Activated CD4-positive, alpha-beta T cell treated with anti-CD3 and anti-CD28 coated beads, Interleukin-2, amount 50 U/mL, for 48 hours (primary cell): ENCODE data around the gene EMCN.
A peak's percentile ranks its signal among the peaks of the same experiment; 100 is the strongest.
"Not testable (repeated sequence)": the region's sequence is repeated elsewhere in the genome, so short reads cannot be mapped to it uniquely, and the experiment has no call there.

Experiments used
- DNase-seq, 2 experiments: peaks; one replicate each; pipeline ENCODE4 v3.0.0-alpha.2; 2020

EMCN gene, protein sequence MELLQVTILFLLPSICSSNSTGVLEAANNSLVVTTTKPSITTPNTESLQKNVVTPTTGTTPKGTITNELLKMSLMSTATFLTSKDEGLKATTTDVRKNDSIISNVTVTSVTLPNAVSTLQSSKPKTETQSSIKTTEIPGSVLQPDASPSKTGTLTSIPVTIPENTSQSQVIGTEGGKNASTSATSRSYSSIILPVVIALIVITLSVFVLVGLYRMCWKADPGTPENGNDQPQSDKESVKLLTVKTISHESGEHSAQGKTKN

DNA sequence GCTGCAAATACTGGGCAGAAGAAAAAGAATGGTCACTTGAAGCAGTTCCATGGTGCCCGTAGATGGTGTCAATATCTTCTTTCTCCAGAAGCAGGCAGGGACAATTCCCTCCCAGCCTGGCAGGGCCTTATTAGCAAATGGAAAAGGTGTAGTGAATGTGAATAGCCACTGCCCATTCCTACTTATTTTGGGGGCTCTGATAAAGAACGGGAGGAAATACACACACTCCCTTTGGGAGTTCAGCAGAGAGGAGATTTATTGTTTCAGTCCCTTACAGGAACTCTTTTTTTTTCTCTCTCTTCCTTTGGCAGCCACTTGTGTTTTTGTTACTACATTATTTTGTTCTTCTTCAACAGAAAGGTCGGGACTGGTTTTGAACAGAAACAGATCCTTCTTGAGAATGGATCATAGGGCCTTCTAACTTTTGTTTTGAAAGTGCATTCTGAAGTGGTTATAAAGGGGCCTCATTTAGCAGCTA lies at the start of gene EMCN:
TSS of gene EMCN (minus strand) at position 159 of the 478 bp plus-strand sequence. CDS start at position 51, 108 bp downstream.
- no peak for DNase-seq

DNA sequence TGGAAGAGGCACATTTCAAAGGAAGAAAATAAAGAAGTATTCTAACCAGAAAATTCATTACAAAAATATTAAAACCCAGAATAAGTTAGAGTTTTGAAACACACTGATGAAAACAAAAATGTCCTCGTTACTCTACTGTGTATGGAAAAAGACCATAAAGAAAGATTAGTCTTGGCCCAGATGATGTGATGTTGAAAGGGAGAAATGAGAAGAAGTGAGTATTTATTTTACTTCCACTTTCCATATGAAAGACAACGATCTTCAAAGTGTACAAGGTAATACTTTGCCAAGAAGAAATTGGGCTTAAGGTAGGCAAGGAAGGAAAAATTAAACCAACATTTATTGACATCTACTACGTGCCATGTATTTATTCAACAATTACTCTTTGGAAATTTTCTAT lies 48.6 kb upstream of the EMCN start:
- no peak for DNase-seq

DNA sequence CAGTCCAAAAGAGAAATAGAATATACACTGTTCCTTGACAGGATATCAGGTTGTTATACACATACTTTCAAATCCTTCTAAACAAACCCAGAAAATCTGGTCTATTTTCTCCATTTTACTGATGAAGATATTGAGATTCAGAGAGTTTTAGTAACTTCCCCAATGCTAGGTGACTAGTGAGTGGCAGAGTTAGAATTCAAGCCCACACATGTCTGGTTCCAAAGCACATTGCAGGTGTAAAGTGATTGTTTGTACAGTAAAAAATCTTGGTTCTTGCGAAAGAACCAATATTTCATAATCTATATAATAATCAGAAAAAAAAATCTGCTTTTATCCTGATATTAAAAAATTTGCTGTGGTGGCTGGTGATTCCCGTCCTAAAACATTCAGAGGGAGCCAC lies 39.5 kb upstream of the EMCN start:
- no peak for DNase-seq

DNA sequence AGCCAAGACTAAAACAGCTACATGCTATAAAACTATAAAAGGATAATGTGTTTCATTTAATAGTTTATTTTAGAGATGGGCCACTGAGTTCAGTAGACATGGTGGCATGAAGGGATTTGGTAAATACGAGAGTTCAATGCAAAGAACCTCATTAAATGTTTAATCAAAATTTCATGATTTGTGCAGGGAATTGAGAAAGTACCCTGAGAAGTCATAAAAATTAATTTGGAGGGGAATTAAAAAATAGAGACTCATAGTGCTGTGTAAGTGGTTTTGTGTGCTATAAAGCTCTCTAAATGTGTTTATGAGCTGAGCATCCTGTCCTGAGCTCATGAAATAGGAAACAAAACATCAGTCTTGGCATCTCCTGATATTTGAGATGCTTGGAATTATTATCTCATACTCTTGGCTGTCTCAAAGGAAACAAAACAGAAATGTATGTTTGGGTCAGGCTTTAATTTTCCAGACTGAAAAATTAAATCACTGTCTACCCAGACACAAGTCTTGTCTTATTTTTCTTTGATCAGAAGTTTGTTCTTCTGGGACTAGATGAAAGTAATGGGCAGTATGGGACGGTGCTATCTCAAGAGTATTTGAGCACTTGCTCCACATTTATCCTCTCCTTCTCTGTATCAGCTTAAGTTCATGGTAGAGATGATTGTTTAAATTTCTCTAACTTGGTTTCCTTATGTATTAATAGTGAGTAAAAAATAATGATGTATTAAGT lies 38.0 kb upstream of the EMCN start:
- no peak for DNase-seq

DNA sequence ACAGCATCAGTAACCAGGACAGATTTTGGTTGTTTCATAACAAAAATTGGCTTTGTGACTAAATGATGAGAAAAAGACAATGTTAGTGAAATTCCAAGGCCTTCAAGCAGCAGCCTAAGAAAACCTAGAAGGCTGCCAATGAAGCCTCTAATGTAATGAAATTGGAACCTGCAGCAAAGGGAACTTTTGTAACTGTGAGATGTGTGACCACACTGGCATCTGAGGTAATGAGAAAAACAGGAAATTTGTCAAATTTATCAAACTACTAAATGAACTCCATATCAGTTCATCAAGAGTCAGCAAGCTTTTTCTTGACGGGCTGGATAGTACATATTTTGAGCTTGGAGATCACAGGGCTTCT lies 30.4 kb upstream of the EMCN start:
- DNase-seq, result no peak

DNA sequence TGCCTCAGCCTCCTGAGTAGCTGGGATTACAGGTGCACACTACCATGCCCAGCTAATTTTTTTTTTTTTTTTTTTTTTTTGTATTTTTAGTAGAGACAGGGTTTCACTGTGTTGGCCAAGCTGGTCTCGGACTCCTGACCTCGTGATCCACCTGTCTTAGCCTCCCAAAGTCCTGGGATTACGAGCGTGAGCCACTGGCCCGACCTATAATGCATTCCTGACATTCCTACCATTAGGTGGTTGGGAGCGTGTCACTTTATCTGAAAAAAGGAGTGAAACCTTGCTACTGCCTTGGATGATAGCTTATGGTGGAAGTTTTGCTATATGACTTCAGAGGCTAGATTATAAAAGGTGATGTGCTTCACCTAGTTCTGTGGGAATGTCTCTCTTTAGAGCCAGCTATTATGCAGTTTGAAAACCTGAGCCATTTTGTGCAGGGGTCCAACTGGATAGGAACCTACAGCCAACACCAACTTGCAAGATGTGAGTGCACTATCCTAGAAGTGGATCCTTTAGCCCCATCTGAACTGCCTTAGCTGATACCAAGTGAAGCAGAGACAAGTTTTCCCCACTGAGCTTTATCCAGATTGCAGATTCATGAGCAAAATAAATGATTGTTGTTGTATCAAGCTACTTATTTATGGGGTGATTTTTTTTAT lies 29.8 kb upstream of the EMCN start:
- no peak for DNase-seq

DNA sequence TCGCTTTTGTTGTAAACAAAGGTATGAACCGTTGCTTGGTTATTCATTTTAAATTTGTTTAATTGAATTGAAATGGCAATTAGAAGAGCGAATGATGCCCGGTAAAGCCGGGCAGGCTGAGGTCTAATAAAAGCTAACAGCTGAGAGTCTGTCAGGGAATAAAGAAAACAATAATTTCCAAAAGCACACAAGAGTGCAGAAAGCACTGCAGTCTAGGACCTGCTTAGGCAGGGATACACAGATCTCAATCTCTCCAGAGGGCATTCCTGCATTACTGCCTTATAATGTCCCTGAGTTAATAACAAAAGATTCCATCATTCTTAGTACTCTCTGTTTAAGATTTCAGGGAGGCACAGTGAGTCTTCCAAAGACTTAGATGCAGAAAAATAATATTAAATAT lies 27.6 kb upstream of the EMCN start:
- DNase-seq, result no peak

DNA sequence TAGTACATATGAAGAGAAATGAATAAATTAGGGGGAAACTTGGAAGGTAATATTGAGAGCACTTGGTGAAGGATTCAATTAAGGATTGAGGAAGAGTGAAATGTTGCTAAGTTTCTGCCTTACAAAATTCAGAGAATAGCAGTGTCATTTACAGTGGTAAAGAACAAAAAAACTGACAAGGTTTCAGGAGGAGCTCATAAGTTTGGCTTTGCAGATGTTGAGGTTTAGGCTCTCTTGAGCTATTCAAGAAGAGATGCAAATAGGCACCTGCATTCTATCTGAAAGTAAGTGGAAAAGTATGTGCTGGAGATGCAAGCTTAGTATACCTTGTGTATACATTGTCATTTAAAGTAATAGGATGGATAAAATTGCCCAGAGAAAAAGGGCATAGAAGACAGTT lies 22.3 kb upstream of the EMCN start:
- no peak for DNase-seq

DNA sequence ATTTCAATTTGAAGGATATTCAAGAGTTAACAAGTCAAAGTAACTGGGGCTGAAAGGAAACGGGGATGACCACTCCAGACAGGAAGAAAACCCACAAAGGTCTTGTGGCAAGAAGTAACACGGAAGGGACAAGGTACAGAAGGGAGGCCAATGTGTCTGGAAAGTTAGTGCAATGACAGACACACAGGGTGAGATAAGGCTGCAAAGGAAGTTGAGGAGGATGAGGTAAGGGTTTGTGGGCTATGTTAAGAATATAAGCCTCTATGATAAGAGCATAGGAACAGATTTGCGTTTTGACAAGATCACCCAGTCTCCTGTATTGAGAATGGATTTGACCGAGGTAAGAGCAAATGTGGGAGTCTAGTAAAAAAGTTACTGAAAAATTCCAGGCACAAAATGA lies 21.9 kb upstream of the EMCN start:
- DNase-seq, result no peak

DNA sequence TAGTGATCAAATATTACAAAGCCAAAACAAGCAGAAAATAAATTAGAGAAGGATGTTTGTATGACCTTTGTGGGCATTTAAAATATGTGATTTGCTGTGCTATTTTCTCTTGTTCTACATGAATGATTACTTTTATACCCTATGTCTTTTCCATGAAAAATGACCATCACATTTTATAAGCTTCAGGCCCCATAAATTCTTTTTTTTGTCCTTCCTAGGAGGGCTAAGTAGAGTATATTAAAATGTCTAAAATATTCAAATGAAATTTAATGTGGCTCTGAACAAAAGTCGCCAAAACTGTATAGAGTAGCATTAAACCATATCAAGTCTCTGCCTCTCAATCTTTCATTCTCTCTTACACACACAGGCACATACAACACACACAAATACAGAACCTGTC lies 15.9 kb upstream of the EMCN start:
- no peak for DNase-seq

DNA sequence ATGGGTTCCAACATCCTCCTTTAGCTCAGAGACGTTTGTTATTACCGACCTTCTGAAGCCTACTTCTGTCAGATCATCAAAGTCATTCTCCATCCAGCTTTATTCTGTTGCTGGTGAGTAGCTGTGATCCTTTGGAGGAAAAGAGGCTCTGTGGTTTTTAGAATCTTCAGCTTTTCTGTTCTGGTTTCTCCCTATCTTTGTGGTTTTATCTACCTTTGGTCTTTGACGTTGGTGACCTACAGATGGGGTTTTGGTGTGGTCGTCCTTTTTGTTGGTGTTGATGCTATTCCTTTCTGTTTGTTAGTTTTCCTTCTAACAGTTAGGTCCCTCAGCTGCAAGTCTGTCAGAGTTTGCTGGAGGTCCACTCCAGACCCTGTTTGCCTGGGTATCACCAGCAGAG lies 12.3 kb upstream of the EMCN start:
- not testable (repeated sequence) for DNase-seq

DNA sequence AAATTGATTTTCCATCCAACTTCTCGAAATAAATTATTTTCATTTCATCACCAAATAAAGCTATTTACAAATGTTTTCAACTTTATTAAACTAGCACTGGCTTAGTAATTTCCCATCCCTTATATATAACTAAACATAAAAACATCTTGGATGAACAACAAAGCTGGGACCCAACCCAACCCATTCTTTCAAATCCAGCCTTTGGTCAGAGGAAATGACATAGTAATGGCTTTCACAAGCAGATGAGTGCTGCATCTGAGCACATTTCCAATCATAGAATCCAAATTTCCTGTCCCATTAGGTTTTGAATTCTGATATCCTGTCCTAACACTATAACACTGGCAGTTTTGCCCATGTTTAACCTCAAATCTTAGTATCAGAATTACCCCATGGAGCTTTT lies 7.9 kb upstream of the EMCN start:
- no peak for DNase-seq

DNA sequence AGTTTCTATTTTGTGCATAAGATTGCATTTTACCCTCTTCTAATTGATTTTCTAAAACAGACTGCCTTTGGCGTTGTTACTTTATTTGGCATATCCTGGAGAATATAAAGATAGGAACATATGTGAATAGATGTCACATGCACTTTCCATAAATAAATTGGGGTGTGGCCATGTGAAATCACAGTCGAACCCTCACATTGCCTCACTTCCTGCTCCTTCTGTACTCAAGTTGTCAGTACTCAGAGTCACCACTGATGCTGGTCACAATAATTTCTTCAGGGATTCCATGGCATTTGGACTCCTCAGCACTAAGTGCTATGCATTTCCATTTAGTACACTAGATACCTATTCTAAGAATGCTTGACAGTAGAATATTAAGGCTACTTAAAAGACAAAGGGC lies 1.4 kb upstream of the EMCN start:
- no peak for DNase-seq

DNA sequence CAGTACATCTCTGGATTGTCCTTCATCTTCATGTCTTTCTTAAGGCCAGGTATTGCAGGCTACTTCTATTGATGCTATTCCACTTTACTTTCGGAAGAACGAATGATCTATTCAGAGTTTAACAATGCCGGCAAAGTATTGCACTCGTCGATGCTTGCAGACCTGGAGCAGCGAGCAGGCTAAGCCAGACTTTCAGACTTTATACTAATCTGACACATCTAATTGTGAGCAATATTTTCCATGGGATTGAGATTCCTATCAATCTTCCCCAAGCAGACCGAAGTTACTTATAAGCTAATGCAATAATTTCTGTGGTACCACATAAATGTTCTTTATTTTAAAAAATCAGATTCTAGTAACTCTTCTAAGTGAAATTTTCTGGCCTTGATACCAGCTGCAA lies 1.6 kb downstream of the EMCN start:
- no peak for DNase-seq

DNA sequence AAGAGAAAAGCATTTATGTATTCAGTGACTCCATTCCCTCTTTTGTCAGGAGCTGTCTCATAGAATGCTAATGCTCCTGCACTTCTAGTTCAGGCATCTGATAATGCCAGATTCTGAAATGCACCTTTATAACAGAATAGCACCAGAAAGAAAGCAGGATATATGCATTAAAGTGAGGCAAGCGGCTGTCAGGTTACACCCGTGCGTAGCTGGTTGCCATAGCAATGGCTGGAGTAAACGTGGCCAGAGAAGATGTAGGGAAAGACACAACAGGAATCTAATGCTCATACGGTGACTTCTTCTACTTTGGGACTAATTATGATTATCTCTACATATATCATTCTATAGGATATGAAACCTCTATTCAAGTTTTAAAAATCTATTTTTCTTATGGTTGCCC lies 5.9 kb downstream of the EMCN start:
- no peak for DNase-seq

DNA sequence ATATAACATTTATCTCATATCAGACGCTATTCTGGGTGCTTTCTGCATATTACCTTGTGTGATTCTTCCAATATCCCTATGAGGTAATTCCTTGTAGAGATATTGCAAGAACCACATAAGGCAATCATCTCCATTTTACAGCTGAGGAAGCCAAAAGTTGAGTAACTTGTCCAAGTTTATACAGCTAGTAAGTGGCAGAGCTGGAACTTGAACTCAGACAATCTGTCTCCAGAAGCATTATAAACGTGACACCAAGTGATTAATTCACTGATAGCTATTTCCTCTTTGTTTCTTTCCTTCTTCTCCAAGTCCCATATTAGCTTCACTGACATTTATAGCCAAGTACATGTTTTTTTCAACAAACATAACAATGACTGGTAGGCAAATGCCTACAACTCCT lies 7.3 kb downstream of the EMCN start:
- DNase-seq, result no peak

DNA sequence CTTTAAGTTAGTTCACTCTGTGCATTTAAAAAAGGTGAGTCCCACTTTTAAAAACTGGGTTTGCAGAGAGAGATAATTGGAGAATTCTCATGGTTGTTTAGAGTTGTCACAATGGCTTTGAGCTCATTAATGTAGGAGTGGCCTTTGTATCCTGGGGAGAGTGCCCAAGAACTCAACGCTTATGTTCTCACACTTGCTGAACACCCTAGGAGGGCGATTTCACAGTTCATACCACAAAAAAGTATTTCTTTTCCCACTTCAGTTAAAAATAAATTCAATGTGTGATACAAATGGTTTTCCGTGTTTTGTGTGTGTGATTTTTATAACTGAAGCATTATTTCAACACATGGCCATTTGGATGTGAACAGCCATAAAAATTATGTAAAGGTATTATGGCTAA lies 8.4 kb downstream of the EMCN start:
- no peak for DNase-seq

DNA sequence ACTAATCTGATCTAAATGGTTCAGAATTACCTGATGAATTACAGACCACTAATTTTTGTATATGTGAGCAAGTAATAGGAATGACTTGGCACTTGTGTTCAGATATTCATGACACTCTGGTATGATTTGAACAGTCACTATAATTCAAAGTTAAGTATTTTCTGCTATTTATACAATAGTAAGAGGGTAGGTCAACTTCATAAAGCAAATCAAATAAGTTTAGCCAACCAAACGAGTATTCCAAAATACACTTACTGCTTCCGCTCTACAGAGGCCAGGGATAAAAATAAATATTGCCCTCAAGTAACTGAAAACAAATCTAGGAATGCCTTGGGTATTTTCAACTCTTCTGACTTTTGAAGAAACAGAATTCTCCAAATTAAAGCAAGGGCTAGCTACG lies 9.1 kb downstream of the EMCN start:
- DNase-seq, result no peak

DNA sequence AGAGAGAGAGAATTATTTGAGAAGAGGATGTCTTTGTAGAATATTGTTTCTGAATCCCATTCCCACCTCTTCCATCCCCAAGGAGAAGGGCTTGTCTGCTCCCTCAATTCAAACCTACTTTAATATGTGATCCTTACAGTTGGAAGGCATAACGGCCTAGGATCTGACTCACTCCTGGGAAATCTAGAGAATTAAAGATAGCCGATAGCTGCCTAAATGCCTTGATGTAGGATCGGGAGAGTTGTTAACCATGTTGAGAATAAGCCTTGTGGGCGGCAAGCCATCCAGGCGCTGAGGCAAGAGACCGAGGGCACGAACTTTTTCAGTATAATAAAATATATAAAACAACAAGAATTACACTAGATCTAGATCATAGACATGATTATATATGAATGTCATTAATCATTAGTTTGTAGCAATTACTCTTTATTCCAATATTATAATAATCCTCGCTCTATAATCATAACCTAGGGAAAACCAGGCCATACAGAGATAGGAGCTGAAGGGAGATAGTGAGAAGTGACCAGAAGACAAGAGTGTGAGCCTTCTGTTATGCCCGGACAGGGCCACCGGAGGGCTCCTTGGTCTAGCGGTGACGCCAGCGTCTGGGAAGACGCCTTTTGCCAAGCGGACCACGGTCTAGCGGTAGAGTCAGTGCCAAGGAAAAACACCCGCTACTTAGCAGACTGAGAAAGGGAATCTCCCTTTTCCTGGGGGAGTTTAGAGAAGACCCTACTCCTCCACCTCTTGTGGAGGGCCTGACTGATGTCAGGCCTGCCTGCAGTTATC lies 13.5 kb downstream of the EMCN start:
- DNase-seq, result peak in 1 of 2 experiments; percentile 5

DNA sequence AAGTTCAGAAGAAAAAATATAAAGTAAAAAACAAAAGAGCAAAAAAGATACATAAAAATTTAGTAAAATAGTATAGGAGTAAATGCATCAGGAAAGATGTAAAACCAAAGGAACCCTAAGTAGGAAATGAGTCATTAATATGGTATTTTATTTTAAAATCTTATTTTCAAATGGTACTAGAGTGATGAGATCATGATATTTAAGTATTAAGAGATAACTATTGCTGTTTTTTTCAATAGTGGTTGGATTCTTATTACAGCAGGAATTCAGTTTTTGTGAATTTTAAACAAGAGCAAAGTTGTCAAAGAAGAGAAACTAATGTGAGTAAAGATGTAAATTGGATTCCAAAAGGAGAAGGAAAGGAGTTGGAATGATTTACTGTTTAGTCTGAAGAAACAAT lies 20.0 kb downstream of the EMCN start:
- DNase-seq, result no peak

DNA sequence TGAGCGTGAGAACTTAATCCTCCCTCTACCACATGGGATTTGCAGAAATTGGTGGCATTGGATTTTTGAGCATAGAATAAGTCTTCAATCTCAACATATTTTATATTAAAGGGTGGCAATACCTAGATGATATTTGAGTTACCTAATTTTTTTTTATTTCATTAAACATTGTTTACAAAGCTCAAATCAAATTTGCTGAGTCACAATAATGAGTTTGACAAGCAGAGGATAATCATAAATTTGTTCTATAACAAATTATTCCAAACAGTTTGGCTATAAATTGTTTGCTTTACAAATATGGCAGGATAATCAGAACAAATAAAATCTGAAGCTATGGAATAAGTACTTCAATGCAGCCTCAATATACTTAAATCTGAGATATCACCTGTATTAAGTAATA lies 22.7 kb downstream of the EMCN start:
- no peak for DNase-seq

DNA sequence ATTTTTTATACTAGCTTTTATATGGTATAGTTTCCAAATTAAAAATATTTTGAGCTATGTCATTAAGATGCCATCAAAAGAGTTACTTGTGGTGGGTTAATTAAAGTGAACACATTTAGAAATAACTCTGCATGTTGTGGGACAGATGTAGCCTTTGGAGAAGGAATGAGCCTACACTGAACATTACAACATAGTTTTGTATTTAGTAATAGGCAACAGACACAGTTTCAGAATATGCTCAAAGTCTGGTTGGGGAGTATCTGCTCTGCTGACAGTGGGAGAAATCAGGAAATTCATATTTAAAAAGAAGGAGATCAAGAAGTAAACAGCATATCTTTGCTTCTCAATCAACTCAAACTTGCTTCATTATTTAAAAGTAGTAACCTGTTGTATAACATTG lies 23.7 kb downstream of the EMCN start:
- no peak for DNase-seq

DNA sequence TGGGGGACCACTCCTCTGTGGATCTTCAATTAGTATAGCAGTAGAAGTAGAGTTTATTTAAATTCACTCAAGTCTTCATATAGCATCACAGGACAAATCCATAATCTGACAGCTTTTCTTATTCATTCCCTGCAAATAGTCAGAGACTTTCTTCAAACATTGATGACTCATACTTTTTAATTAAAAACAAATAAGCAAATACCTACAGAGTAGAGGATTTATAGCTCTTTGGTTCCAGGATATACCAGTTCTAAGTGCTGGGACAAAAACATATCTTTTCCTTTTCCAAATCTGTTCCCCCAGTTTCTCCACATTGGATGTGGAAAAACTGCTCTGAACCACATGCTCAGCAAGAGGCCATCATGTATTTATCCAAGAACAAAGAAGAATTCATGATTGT lies 24.1 kb downstream of the EMCN start:
- no peak for DNase-seq

DNA sequence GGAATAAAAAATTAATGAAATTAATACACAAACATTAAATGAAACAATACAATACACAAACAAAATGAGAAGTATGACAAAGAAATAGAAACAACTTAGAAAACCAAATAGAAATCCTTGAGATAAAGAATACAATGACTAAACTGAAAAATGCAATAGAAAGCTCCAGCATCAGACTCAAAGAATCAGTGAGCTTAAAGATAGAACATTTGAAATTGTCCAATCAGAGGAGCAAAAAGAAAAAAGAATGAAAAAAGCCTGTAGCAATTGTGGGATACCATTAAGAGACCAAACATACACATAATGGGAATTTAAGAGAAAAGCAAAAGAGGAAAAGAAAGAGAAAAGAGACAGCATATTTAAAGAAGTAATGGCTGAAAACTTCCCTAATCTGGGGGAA lies 25.7 kb downstream of the EMCN start:
- no peak for DNase-seq
